KMS-11 (cell line): ENCODE data around the gene ANAPC16.
"Not testable (repeated sequence)": the region's sequence is repeated elsewhere in the genome, so short reads cannot be mapped to it uniquely, and the experiment has no call there.

Experiments used
- H2AFZ ChIP-seq: fragments of 200-600 bp; sonication (generic); 2 replicates; pipeline ENCODE4 v1.6.1; 2016; ENCODE audit warnings: antibody characterized with exemption, mixed run types, low read depth
- H3K27ac ChIP-seq: fragments of 200-600 bp; sonication (generic); 2 replicates; pipeline ENCODE4 v1.6.1; 2016; ENCODE audit warnings: mild to moderate bottlenecking, mixed run types
- H3K27me3 ChIP-seq: fragments of 200-600 bp; sonication (generic); 2 replicates; pipeline ENCODE4 v1.6.1; 2017; ENCODE audit warnings: mild to moderate bottlenecking, low read depth, mixed run types, moderate library complexity; ENCODE audit not compliant: insufficient read depth
- H3K36me3 ChIP-seq: fragments of 200-600 bp; sonication (generic); 2 replicates; pipeline ENCODE4 v1.6.1; 2017; ENCODE audit warnings: mild to moderate bottlenecking, mixed run types; ENCODE audit not compliant: insufficient read depth
- H3K4me1 ChIP-seq: fragments of 200-600 bp; sonication (generic); 2 replicates; pipeline ENCODE4 v1.6.1; 2016; ENCODE audit warnings: mild to moderate bottlenecking, low read depth, mixed run types; ENCODE audit not compliant: poor library complexity, severe bottlenecking
- H3K4me2 ChIP-seq: fragments of 200-600 bp; sonication (generic); 2 replicates; pipeline ENCODE4 v1.7.0; 2016; ENCODE audit warnings: mild to moderate bottlenecking, mixed run types
- H3K4me3 ChIP-seq: fragments of 200-600 bp; sonication (generic); IDR thresholded peaks from 2 replicates; pipeline ENCODE4 v1.6.1; 2017; ENCODE audit warnings: low read depth, low read length, mixed read lengths; ENCODE audit not compliant: insufficient read depth
- H3K79me2 ChIP-seq: fragments of 200-600 bp; sonication (generic); 2 replicates; pipeline ENCODE4 v1.6.1; 2016; ENCODE audit warnings: low read depth, mixed run types; ENCODE audit not compliant: insufficient read depth
- H3K9ac ChIP-seq: fragments of 200-600 bp; sonication (generic); 2 replicates; pipeline ENCODE4 v1.6.1; 2016; ENCODE audit warnings: mild to moderate bottlenecking, mixed run types
- H4K20me1 ChIP-seq: fragments of 200-600 bp; sonication (generic); 2 replicates; pipeline ENCODE4 v1.6.1; 2016; ENCODE audit warnings: mild to moderate bottlenecking, mixed run types; ENCODE audit not compliant: insufficient read depth
- CTCF ChIP-seq: fragments of 200-600 bp; sonication (generic); conservative IDR thresholded peaks from 2 replicates; pipeline ENCODE4 v1.6.1; 2017; ENCODE audit warnings: low read depth, mild to moderate bottlenecking, antibody characterized with exemption, low read length, moderate library complexity, mixed read lengths

The ANAPC16 gene

GRCh38 chr10:72267819-72268399 lies 52.1 kb downstream of the ANAPC16 start:
- Histone ChIP-seq H3K4me1 (peaks cover 54% of the 10 kb centered on the region), H3K27ac (no peak overlapping the region), H3K4me2 (no peak overlapping the region), H3K9ac (no peak overlapping the region), H3K79me2 (no peaks in the 10 kb centered on the region), H3K4me3 (no peak overlapping the region), H3K36me3 (no peaks in the 10 kb centered on the region), H4K20me1 (no peaks in the 10 kb centered on the region), H3K27me3 (no peaks in the 10 kb centered on the region), H2AFZ (no peak overlapping the region)
- no peak for TF ChIP-seq CTCF

- H3K27me3 ChIP-seq, H3K79me2 ChIP-seq, H3K4me3 ChIP-seq, H3K36me3 ChIP-seq, H4K20me1 ChIP-seq, H2AFZ ChIP-seq, H3K27ac ChIP-seq, H3K9ac ChIP-seq, H3K4me2 ChIP-seq: not testable (repeated sequence)
- H3K4me1 ChIP-seq = peaks cover 48% of the 10 kb centered on the region
Observed at GRCh38 chr10:72268475-72269200, 52.8 kb downstream of the ANAPC16 start.

- Histone ChIP-seq H3K9ac (no peak overlapping the region), H3K4me2 (no peak overlapping the region)
Observed at GRCh38 chr10:72270607-72271281, 54.9 kb downstream of the ANAPC16 start.

GRCh38 chr10:72272689-72273409 lies 57.0 kb downstream of the ANAPC16 start:
- H4K20me1 ChIP-seq = no peaks in the 10 kb centered on the region
- H3K27me3 ChIP-seq = no peaks in the 10 kb centered on the region
- H3K4me2 ChIP-seq = peak overlapping the region; percentile 100
- H3K9ac ChIP-seq = peak overlapping the region; percentile 41
- peak overlapping the region; percentile 94 for H2AFZ ChIP-seq
- H3K79me2 ChIP-seq = peaks cover 20% of the 10 kb centered on the region
- peaks cover 42% of the 10 kb centered on the region for H3K4me1 ChIP-seq
- no peaks in the 10 kb centered on the region for H3K36me3 ChIP-seq
- TF ChIP-seq CTCF = no peak
- H3K27ac ChIP-seq = peak overlapping the region; percentile 53
- H3K4me3 ChIP-seq = no peak overlapping the region

More at GRCh38 chr10:72270607-72271281, 54.9 kb downstream of the ANAPC16 start:
- Histone ChIP-seq H3K36me3 (no peaks in the 10 kb centered on the region), H3K4me1 (peaks cover 36% of the 10 kb centered on the region), H3K27me3 (no peaks in the 10 kb centered on the region), H3K4me3 (no peak overlapping the region), H3K27ac (no peak overlapping the region), H4K20me1 (no peaks in the 10 kb centered on the region), H2AFZ (no peak overlapping the region), H3K79me2 (peaks cover 20% of the 10 kb centered on the region)
- TF ChIP-seq CTCF = no peak
